AG09309 (cell line): ENCODE results near the gene GPR149.

Experiments
- DNase-seq: peaks from one replicate; pipeline ENCODE4 v3.0.0-alpha.2; 2010; ENCODE audit warnings: low read depth
- H3K4me3 ChIP-seq: 2 replicates; pipeline ENCODE4 v1.5.1; 2011; ENCODE audit warnings: mild to moderate bottlenecking, low read depth, low read length, moderate library complexity; ENCODE audit not compliant: control insufficient read depth
- TF ChIP-seq, protein P1 (sequence below): IDR thresholded peaks from 2 replicates; pipeline ENCODE4 v1.5.1; 2011; ENCODE audit warnings: mild to moderate bottlenecking, low read depth, low read length, inconsistent platforms; ENCODE audit not compliant: insufficient read depth, control insufficient read depth; ENCODE audit errors: missing control alignments

Gene GPR149

DNA sequence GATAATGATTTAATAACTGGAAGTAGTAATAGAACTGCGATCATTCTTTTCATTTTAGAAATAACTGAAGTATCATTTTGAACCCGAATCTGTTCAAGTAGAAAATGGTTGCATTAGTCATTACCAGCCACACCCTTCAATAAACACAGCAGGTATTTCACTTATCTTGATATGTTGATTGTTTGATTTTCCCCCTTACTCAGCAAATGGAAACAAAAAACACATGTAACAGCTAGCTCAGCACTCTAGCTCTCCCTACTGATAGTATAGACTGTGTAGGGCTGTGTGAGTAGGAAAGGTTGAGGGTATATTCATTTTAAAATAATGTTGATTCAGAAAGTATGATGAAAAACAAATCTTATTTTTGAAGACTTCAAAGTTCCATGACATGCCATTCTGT is 1.1 kb upstream of the GPR149 start:
- TF ChIP-seq, protein P1, sequence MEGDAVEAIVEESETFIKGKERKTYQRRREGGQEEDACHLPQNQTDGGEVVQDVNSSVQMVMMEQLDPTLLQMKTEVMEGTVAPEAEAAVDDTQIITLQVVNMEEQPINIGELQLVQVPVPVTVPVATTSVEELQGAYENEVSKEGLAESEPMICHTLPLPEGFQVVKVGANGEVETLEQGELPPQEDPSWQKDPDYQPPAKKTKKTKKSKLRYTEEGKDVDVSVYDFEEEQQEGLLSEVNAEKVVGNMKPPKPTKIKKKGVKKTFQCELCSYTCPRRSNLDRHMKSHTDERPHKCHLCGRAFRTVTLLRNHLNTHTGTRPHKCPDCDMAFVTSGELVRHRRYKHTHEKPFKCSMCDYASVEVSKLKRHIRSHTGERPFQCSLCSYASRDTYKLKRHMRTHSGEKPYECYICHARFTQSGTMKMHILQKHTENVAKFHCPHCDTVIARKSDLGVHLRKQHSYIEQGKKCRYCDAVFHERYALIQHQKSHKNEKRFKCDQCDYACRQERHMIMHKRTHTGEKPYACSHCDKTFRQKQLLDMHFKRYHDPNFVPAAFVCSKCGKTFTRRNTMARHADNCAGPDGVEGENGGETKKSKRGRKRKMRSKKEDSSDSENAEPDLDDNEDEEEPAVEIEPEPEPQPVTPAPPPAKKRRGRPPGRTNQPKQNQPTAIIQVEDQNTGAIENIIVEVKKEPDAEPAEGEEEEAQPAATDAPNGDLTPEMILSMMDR, result no peak
- no peak overlapping the region for H3K4me3 ChIP-seq
- no peak for DNase-seq

DNA sequence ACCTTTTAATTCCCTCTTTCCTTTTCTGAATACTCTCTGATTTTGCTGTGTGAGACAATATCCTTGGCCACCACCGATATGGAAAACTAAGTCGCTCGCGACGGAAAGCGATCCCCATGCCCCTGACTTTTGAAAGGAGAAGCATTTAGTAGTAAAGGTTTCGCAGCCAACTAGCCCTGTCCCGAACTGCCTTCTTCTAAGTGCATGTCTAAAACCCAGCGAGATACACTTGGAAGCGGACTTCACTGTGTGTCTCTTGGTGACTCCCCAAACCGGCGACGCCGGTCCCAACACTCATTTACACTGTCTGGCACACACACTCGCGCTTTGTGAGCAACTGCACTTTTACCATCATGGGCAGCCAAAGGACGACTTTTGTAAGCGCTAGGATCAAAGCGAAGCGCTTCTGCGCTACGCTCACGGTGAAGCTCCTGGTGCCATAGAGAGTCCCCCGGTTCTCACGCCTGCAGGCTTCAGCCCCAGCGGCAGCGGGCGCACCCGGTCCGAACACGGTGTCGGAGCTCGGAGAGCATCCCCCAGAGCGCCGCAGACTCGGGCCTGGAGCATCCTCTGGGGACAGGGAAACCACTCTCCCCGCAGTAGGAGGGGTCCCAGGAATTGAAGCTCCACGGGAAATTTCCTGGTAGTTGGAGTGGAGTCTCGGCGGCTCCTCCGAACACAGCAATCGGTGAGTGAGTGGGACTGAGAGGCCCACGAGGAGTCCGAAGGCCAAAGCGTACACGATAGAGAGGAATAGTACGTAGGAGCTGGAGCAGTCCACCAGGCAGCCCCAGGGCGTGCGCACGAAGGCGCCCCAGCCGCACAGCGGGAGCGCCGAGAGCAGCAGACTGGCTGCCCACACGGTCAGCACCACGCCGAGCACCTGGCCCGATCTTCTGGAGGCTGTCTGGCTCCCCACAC is 1.4 kb downstream of the GPR149 start:
- H3K4me3 ChIP-seq, result no peak overlapping the region; the same call in 1 of the 2 replicates
- TF ChIP-seq, protein P1, result no peak
- no peak for DNase-seq

DNA sequence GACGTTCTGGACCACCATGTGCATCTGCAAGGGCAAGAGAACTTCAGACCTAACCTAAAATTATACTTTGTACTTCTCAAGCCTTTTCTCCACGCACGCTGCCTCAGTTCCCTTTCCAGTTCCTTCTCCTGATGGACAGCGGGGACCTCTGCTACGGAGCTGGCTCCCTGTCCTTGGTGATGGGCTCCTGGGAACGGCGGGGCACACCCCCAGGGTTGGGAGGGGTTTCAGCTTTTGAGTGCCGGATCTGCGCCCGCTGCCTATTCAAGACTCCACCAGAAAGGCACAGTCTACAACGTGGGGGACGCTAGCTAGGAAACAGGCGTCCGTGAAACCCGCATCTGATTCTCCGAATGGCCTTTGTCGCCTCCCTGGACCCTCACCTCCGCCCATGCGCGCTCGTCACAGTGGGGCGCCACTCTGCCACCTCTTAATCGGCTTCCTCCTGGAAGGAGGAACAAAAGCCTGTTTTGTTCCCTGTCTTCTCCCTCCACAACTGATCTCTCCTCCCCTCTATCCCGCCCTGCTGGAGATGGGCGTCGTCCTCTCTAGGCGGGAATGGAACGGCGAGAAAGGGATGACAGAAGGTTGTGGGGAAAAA is 2.2 kb downstream of the GPR149 start:
- no peak for DNase-seq
- no peak overlapping the region for H3K4me3 ChIP-seq
- TF ChIP-seq, protein P1, result no peak

DNA sequence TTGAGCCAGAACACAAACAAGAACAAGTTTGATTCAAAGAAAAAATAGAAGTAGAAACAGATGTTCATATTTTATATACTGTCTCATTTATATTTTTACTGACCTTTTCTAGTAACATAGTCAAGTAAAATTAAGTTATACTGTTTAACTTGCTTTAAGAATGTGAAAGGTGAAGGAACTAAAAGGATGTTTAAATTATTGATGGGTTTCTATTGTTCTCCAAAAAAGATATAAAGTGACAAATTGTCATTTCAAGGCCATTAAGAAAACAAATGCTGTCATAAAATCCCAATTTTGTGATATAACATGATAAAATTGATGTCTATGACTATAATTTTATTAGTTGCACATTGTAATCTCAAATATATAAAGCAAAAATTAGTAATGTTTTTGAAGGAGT is 7.3 kb downstream of the GPR149 start:
- TF ChIP-seq, protein P1, result no peak
- H3K4me3 ChIP-seq, result no peak overlapping the region
- DNase-seq, result no peak

DNA sequence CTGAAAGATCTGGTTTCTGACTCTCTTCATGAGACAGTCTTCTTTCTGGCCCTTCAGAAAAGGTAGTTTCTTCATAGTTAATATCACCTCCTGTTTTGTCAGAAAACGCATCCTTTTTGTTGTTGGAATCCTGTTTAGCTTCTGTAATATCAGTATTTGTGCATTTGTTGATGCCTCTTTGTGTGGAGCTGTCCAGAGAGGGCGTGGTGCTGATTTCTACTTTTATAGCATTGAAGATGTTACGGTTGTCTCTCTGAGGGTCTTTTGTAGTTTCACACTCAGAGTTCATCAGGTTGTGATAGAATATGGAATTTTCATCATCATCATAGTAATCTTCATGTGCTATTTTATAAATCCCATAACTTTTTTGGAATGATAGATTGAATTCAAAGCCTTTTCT is 8.9 kb downstream of the GPR149 start:
- TF ChIP-seq, protein P1, result no peak
- DNase-seq, result no peak
- H3K4me3 ChIP-seq, result no peak overlapping the region

DNA sequence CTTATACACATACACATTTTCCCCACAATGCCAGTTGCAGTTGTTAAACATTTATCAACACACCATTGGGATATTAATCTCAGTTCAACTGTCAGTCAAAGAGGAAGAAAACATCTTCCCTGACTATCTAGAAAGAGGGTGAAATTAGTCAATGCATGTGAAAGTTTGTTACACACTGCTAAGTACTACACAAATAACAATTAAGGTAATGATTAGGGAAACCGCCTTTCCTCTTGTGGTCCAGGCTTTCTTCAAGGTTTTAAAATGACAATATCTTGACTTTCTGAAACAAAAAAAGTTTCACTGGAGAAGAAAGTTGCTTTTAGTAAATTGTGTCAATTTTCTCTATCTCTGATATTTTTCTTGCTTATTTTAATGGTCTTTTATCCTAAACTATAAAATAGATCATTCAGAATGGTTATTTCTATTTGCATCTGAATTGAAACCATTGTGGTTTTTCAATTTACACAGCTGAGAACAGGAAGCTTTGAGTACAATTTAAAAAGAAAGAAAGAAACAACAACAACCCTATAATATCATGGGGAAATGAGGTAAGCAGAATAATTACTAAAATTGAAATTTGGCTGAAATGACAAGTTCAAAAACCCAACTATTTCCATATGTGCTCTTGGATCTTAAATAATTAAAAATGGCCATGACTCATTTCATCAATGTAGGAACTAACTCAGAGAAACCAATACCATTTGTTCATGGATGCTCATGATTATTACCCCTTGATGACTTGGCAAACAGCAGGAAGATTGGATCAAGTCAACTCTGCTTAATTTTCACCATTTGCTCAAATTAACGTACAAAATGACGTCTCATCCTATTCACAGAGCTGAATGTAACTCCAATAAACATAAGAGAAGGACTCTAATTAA is 31.7 kb downstream of the GPR149 start:
- TF ChIP-seq, protein P1, result no peak
- no peak for DNase-seq
- no peak overlapping the region for H3K4me3 ChIP-seq
